ENCODE results near the gene CSGALNACT2. TPM values are rescaled to one million over a fixed set of nuclear protein-coding genes. Genes with fewer than 3 reads are reported as not detected.

The CSGALNACT2 gene
- total RNA-seq, 2 experiments from 2014 or later: 29.2 to 30.4 TPM

DNA sequence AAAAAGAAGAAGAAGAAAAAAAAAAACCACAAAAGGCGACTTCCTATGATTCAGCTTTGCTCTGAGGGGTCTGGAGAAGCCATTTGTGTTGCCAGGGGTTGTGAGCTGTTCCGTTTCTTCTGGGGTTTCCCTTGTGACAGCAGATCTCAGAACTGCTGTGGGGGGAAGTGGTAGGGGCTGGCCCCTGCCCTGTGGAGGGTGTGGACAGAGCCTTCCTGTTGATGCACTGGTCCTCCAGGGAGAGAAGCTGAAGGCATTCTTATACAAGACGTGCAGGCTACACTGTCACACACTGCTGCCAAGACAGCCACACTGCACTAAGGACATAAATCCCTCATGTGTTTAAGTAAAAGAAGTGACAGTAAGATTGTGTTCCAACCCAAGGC, 17.3 kb upstream of the CSGALNACT2 start:
- Mint-ChIP-seq H3K27me3 (ENCODE audit: low read depth) (no peaks in the 10 kb centered on the region), H3K4me3 (peak overlapping the region; percentile 60), H3K9me3 (ENCODE audit: insufficient read depth) (no peaks in the 10 kb centered on the region), H3K4me1 (ENCODE audit: low read depth) (peaks cover 48% of the 10 kb centered on the region), H3K27ac (peak overlapping the region; percentile 96), H3K36me3 (ENCODE audit: low read depth) (no peaks in the 10 kb centered on the region)
- ChIA-PET CTCF (interaction anchor here (0.7 to 5.6 kb wide), 11 partner anchors 8 to 331 kb away, joined by 3 to 46 read pairs (median 4); partner anchors contain the start of gene CSGALNACT2), POLR2A (interaction anchor here (1.0 to 4.5 kb wide), 7 partner anchors 9 to 107 kb away, joined by 3 to 155 read pairs (median 14); partner anchors contain the start of gene CSGALNACT2)
- ATAC-seq (peak; percentile 88), DNase-seq (peak; percentile 85)

- ChIA-PET CTCF (interaction anchor here (0.7 to 5.6 kb wide), 10 partner anchors 8 to 84 kb away, joined by 3 to 46 read pairs (median 5); partner anchors contain the start of gene CSGALNACT2), POLR2A (interaction anchor here (1.0 to 4.5 kb wide), 7 partner anchors 8 to 107 kb away, joined by 3 to 155 read pairs (median 14); partner anchors contain the start of gene CSGALNACT2)
- Mint-ChIP-seq H3K4me1 (ENCODE audit: low read depth) (peaks cover 52% of the 10 kb centered on the region), H3K4me3 (peak overlapping the region; percentile 60), H3K27me3 (ENCODE audit: low read depth) (no peaks in the 10 kb centered on the region), H3K36me3 (ENCODE audit: low read depth) (no peaks in the 10 kb centered on the region), H3K9me3 (ENCODE audit: insufficient read depth) (no peaks in the 10 kb centered on the region), H3K27ac (peak overlapping the region; percentile 96)
- DNase-seq: peak; percentile 33
- peak; percentile 13 for ATAC-seq
These were observed 16.8 kb upstream of the CSGALNACT2 start for GRCh38 chr10:43121444-43121843.

DNA sequence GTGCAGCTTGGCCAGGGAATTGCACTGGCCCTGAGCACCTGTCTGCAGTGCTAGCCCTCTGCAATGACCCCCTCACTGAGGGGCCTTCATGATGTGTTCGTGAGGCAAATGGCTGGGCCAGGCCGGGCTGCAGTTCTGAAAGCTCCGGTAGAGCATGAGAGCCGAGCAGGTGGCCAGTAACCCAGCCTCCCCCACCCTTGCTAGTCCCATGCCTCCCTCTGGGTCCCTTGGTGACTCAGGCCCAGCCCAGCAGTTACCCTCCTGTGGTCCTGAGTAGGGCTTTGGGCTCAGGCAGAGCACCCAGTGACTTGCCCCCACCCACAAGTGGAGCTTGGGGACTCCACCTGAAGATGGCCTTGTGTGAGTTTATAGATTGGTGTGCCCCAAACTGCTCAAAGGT, 16.1 kb upstream of the CSGALNACT2 start:
- ATAC-seq (no peak), DNase-seq (no peak)
- H3K27me3 Mint-ChIP-seq (ENCODE audit: low read depth): no peaks in the 10 kb centered on the region
- ChIA-PET POLR2A (interaction anchor here (1.5 to 4.5 kb wide), 4 partner anchors 8 to 286 kb away, joined by 3 to 155 read pairs (median 17); partner anchors contain the start of gene CSGALNACT2), CTCF (interaction anchor here (1.0 to 5.6 kb wide), 6 partner anchors 11 to 83 kb away, joined by 3 to 46 read pairs (median 6); partner anchors contain the start of gene CSGALNACT2)
- peaks cover 58% of the 10 kb centered on the region for H3K4me1 Mint-ChIP-seq (ENCODE audit: low read depth)
- no peaks in the 10 kb centered on the region for H3K36me3 Mint-ChIP-seq (ENCODE audit: low read depth)
- H3K4me3 Mint-ChIP-seq: no peak overlapping the region
- H3K27ac Mint-ChIP-seq: peak overlapping the region; percentile 96
- H3K9me3 Mint-ChIP-seq (ENCODE audit: insufficient read depth): no peaks in the 10 kb centered on the region

DNA sequence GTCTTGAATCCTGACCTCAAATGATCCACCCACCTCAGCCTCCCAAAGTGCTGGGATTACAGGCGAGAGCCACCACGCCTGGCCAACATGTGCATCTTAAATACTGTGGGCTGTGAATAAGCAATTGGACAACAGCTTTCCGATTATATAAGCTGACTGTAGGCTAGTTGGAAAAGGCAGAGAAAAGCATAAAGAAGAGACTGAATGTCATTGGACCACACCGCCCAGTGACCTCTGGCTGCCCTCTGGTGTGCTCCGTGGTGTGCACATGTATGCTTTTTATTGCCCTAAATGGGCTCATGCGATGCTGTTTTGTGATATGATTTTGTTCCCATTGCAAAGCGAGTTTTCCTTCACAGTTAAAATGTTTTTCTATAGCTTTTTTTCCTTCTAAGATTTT, 15.4 kb upstream of the CSGALNACT2 start:
- Mint-ChIP-seq H3K4me3 (no peak overlapping the region), H3K27me3 (ENCODE audit: low read depth) (no peaks in the 10 kb centered on the region), H3K4me1 (ENCODE audit: low read depth) (peaks cover 65% of the 10 kb centered on the region), H3K9me3 (ENCODE audit: insufficient read depth) (no peaks in the 10 kb centered on the region), H3K36me3 (ENCODE audit: low read depth) (no peaks in the 10 kb centered on the region), H3K27ac (peak overlapping the region; percentile 44)
- ChIA-PET POLR2A (interaction anchor here (1.5 to 4.5 kb wide), 2 partner anchors 16 to 285 kb away, joined by 3 to 155 read pairs; partner anchors contain the start of gene CSGALNACT2), CTCF (interaction anchor here (1.3 to 5.6 kb wide), 3 partner anchors 10 to 79 kb away, joined by 3 to 46 read pairs (median 20); partner anchors contain the start of gene CSGALNACT2)
- DNase-seq (no peak), ATAC-seq (no peak)

DNA sequence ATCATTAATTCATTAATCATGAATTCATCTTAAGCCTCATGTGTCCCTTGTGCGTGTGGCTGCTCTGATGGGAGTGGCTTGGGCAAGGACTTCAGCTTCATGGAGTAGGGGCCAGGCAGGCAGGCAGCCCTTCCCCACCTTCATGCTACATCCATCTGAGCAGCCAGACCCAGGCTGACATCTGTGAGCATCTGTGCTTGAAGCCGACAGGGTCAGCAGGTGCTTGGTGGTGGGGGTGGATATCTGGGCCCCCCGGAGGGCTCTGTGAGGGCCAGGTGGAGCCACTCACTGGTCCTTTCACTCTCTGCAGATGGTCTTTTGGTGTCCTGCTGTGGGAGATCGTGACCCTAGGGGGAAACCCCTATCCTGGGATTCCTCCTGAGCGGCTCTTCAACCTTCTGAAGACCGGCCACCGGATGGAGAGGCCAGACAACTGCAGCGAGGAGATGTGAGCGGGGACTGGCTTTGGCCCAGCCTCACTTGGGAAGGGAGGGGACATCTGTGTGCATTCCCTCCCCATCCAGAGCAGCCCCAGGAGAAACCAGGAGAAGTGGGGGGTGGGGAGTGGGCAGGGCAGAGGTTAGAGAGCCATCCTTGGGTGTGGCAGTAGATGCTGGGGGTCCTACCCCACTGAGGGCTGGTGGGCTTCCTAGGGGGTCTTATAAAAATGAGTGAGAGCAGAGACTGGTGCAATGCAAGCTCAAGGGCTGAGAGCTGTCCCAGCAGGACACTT, 14.7 kb upstream of the CSGALNACT2 start:
- H3K4me1 Mint-ChIP-seq (ENCODE audit: low read depth): peaks cover 71% of the 10 kb centered on the region
- no peak for DNase-seq

GRCh38 chr10:43124094-43124521, 14.1 kb upstream of the CSGALNACT2 start:
- POLR2A ChIA-PET: interaction anchor here (8.0 kb wide), 1 partner anchor 15 kb away, joined by 101 read pairs; the partner anchor contains the start of gene CSGALNACT2

More for the DNA sequence above, 14.7 kb upstream of the CSGALNACT2 start:
- Mint-ChIP-seq H3K27me3 (ENCODE audit: low read depth) (no peaks in the 10 kb centered on the region), H3K4me3 (no peak overlapping the region), H3K36me3 (ENCODE audit: low read depth) (no peaks in the 10 kb centered on the region), H3K9me3 (ENCODE audit: insufficient read depth) (no peaks in the 10 kb centered on the region), H3K27ac (no peak overlapping the region)
- CTCF ChIA-PET: interaction anchor here (1.3 to 5.6 kb wide), 3 partner anchors 9 to 79 kb away, joined by 3 to 46 read pairs (median 20); partner anchors contain the start of gene CSGALNACT2
- POLR2A ChIA-PET: interaction anchor here (1.5 to 8.0 kb wide), 3 partner anchors 16 to 284 kb away, joined by 3 to 155 read pairs (median 101); partner anchors contain the start of gene CSGALNACT2
- no peak for ATAC-seq

DNA sequence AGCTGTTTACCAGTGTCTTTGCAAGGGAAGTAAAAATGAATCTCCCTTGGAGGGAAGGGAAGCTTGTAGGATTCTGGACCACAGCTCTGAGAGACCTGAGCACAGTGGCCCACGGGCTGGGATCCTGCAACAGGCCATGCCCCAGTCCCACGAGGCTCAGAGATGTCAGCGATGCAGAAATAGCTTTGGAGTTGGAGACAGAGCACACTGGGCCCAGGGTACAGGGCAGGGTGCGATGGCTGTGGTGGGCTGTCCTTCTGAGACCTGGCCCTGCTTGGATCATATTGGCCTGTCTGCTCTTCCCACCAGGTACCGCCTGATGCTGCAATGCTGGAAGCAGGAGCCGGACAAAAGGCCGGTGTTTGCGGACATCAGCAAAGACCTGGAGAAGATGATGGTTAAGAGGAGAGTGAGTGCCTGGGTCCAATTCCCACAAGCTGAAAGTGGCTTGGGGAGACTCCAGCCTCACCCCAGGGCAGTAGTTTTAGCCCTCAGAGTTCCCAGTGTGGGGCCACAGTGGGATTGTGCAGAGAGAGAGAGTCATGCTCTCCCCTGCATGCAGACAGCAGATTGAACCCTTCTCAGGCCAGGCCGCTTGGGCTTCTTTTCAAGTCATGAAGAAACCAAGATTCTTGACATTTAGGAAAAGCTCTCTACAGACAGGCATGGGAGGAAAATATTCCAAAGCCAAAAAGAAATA, 13.5 kb upstream of the CSGALNACT2 start:
- POLR2A ChIA-PET: interaction anchor here (8.0 kb wide), 1 partner anchor 15 kb away, joined by 101 read pairs; the partner anchor contains the start of gene CSGALNACT2
- ATAC-seq (no peak), DNase-seq (no peak)
- Mint-ChIP-seq H3K4me3 (no peak overlapping the region), H3K27ac (no peak overlapping the region), H3K36me3 (ENCODE audit: low read depth) (no peaks in the 10 kb centered on the region), H3K9me3 (ENCODE audit: insufficient read depth) (no peaks in the 10 kb centered on the region), H3K4me1 (ENCODE audit: low read depth) (peaks cover 73% of the 10 kb centered on the region), H3K27me3 (ENCODE audit: low read depth) (no peaks in the 10 kb centered on the region)
- CTCF ChIA-PET: interaction anchor here (1.5 to 5.6 kb wide), 2 partner anchors 14 to 77 kb away, joined by 4 to 46 read pairs; partner anchors contain the start of gene CSGALNACT2

More at GRCh38 chr10:43124094-43124521, 14.1 kb upstream of the CSGALNACT2 start:
- peaks cover 71% of the 10 kb centered on the region for H3K4me1 Mint-ChIP-seq (ENCODE audit: low read depth)
- no peak for ATAC-seq
- H3K36me3 Mint-ChIP-seq (ENCODE audit: low read depth): no peaks in the 10 kb centered on the region
- H3K27ac Mint-ChIP-seq: no peak overlapping the region
- no peaks in the 10 kb centered on the region for H3K9me3 Mint-ChIP-seq (ENCODE audit: insufficient read depth)
- no peaks in the 10 kb centered on the region for H3K27me3 Mint-ChIP-seq (ENCODE audit: low read depth)
- DNase-seq: no peak
- CTCF ChIA-PET: interaction anchor here (4.2 to 5.6 kb wide), 2 partner anchors 9 to 15 kb away, joined by 20 to 46 read pairs; partner anchors contain the start of gene CSGALNACT2
- H3K4me3 Mint-ChIP-seq: no peak overlapping the region

DNA sequence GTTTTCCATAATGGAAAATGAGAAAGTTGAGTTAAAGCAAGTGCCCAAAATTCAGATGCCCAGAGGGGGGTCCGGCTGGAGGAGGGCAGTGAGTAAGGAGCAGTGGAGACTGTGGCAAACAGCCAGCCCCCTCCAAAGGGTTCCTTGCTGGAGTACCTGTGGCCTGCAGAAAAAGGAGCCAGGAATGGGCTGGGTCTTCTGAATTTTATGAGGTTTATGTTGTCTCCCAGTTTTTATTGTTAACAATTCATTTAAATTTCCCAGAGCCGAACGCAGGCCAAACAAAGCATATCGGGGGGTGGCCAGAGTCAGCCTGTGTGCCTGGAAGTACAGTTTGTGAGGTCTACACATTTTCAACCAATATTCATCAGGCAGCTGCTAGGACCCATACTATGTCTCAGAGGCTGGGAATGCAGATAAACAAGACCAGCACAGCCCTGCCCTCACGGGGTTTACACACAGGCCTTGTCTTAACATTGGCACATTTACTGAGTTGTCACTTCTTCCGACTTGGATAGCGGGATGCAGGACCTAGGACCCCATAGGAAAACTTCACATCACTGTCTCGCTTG, 12.9 kb upstream of the CSGALNACT2 start:
- H3K36me3 Mint-ChIP-seq (ENCODE audit: low read depth): no peaks in the 10 kb centered on the region
- CTCF ChIA-PET: interaction anchor here (1.5 kb wide), 1 partner anchor 77 kb away, joined by 4 read pairs; no protein-coding TSS in a partner anchor
- no peaks in the 10 kb centered on the region for H3K27me3 Mint-ChIP-seq (ENCODE audit: low read depth)
- DNase-seq (no peak), ATAC-seq (no peak)
- H3K4me1 Mint-ChIP-seq (ENCODE audit: low read depth): peaks cover 69% of the 10 kb centered on the region
- H3K9me3 Mint-ChIP-seq (ENCODE audit: insufficient read depth): no peaks in the 10 kb centered on the region
- no peak overlapping the region for H3K4me3 Mint-ChIP-seq
- peak overlapping the region; percentile 16 for H3K27ac Mint-ChIP-seq
- POLR2A ChIA-PET: interaction anchor here (8.0 kb wide), 1 partner anchor 14 kb away, joined by 101 read pairs; the partner anchor contains the start of gene CSGALNACT2

GRCh38 chr10:43125881-43126731, 12.1 kb upstream of the CSGALNACT2 start:
- POLR2A ChIA-PET: interaction anchor here (8.0 kb wide), 1 partner anchor 13 kb away, joined by 101 read pairs; the partner anchor contains the start of gene CSGALNACT2
- H3K9me3 Mint-ChIP-seq (ENCODE audit: insufficient read depth): no peaks in the 10 kb centered on the region
- H3K27ac Mint-ChIP-seq: peak overlapping the region; percentile 40
- ATAC-seq (no peak), DNase-seq (no peak)
- no peak overlapping the region for H3K4me3 Mint-ChIP-seq
- CTCF ChIA-PET: interaction anchor here (0.8 to 1.5 kb wide), 2 partner anchors 12 to 76 kb away, joined by 3 to 4 read pairs; partner anchors contain the start of gene CSGALNACT2
- no peaks in the 10 kb centered on the region for H3K36me3 Mint-ChIP-seq (ENCODE audit: low read depth)
- no peaks in the 10 kb centered on the region for H3K27me3 Mint-ChIP-seq (ENCODE audit: low read depth)
- peaks cover 66% of the 10 kb centered on the region for H3K4me1 Mint-ChIP-seq (ENCODE audit: low read depth)

DNA sequence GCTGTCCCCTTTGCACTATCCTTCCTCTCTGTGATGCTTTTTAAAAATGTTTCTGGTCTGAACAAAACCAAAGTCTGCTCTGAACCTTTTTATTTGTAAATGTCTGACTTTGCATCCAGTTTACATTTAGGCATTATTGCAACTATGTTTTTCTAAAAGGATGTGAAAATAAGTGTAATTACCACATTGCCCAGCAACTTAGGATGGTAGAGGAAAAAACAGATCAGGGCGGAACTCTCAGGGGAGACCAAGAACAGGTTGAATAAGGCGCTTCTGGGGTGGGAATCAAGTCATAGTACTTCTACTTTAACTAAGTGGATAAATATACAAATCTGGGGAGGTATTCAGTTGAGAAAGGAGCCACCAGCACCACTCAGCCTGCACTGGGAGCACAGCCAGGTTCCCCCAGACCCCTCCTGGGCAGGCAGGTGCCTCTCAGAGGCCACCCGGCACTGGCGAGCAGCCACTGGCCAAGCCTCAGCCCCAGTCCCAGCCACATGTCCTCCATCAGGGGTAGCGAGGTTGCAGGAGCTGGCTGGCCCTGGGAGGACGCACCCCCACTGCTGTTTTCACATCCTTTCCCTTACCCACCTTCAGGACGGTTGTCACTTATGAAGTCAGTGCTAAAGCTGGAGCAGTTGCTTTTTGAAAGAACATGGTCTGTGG, 11.4 kb upstream of the CSGALNACT2 start:
- Mint-ChIP-seq H3K4me3 (no peak overlapping the region), H3K27me3 (ENCODE audit: low read depth) (no peaks in the 10 kb centered on the region), H3K36me3 (ENCODE audit: low read depth) (no peaks in the 10 kb centered on the region), H3K4me1 (ENCODE audit: low read depth) (peaks cover 59% of the 10 kb centered on the region), H3K27ac (peak overlapping the region; percentile 40), H3K9me3 (ENCODE audit: insufficient read depth) (no peaks in the 10 kb centered on the region)
- ATAC-seq: no peak
- ChIA-PET POLR2A (interaction anchor here (8.0 kb wide), 1 partner anchor 13 kb away, joined by 101 read pairs; the partner anchor contains the start of gene CSGALNACT2), CTCF (interaction anchor here (1.2 kb wide), 1 partner anchor 78 kb away, joined by 4 read pairs; no protein-coding TSS in a partner anchor)
- DNase-seq: no peak

Data from activated CD8-positive, alpha-beta T cell treated with anti-CD3 and anti-CD28 coated beads, Interleukin-2, amount 10 ng/mL, durations not matched to agents 7 days and 5 days (primary cell).